Mononuclear cell (primary cell): ENCODE measurements around the gene ST8SIA6. TPM values are rescaled to one million over a fixed set of nuclear protein-coding genes. Genes with fewer than 3 reads are reported as not detected.

Source experiments
- H3K27me3 ChIP-seq: 2 replicates; pipeline ENCODE4 v1.6.0; 2011; ENCODE audit warnings: low read length, control low read depth; ENCODE audit not compliant: insufficient read depth
- H3K4me1 ChIP-seq: 2 replicates; pipeline ENCODE4 v1.5.1; 2011; ENCODE audit warnings: mild to moderate bottlenecking, low read length, control low read depth; ENCODE audit not compliant: insufficient read depth
- H3K4me3 ChIP-seq: 2 replicates; pipeline ENCODE4 v1.5.1; 2011; ENCODE audit warnings: mild to moderate bottlenecking, low read length, moderate library complexity
- H3K9me3 ChIP-seq: 2 replicates; pipeline ENCODE4 v1.5.1; 2011; ENCODE audit warnings: low read depth, mild to moderate bottlenecking, control low read depth, low read length
- total RNA-seq: library from RNA; depleted of rRNA; stranded (reverse); fragments of >200 nt; gene quantifications from one replicate; pipeline ENCODE4 v1.2.3, GENCODE V29; 2012

The ST8SIA6 gene
- total RNA-seq, 1 donor, result 1.3 TPM

DNA sequence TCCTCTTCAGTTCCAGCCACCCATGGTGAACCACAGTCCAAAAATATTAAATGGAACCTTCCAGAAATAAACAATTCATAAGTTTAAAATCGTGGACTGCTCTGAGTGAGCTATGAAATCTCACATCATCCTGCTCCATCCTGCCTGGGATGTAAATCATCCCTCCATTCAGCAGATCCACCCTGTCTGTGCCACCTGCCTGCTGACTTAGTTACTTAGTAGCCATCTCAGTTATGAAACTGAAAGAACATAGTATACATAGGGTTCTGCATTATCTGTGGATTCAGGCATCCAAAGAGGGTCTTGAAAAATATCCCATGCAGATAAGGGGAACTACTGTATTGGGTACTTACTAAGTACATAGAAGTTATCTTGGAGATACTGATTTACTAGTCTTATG lies 89.0 kb downstream of the ST8SIA6 start:
- Histone ChIP-seq H3K4me3 (no peak overlapping the region), H3K9me3 (no peaks in the 10 kb centered on the region)

GRCh38 chr10:17358461-17358860 lies 95.9 kb downstream of the ST8SIA6 start:
- Histone ChIP-seq H3K4me1 (no peaks in the 10 kb centered on the region), H3K4me3 (no peak overlapping the region), H3K9me3 (no peaks in the 10 kb centered on the region), H3K27me3 (no peaks in the 10 kb centered on the region)

More for the DNA sequence above, 89.0 kb downstream of the ST8SIA6 start:
- Histone ChIP-seq H3K27me3 (no peaks in the 10 kb centered on the region), H3K4me1 (no peaks in the 10 kb centered on the region)

GRCh38 chr10:17357781-17358180 lies 96.6 kb downstream of the ST8SIA6 start:
- Histone ChIP-seq H3K9me3 (no peaks in the 10 kb centered on the region), H3K4me3 (no peak overlapping the region), H3K27me3 (no peaks in the 10 kb centered on the region), H3K4me1 (no peaks in the 10 kb centered on the region)

GRCh38 chr10:17356820-17357219 lies 97.6 kb downstream of the ST8SIA6 start:
- no peaks in the 10 kb centered on the region for H3K4me1 ChIP-seq

DNA sequence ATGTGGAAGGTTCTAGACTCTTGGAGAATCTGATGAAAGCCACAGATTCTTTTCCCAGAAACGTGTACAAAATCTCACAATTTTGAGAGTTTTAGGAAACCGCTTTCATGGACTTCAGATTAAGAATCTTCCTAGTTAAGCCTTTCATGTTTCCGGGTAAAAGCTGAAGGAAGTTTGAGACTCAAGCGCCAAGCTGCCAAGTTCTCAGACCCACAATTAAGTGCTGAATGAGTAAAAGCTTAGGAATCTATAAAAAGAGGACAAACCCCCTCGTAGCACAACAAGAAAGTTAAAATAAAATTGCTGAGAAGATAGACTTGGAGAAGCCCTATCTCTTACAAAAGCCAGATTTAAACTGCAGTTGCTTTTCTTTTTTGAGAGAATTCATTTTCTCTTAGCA lies 99.6 kb downstream of the ST8SIA6 start:
- Histone ChIP-seq H3K4me3 (no peak overlapping the region), H3K27me3 (no peaks in the 10 kb centered on the region), H3K9me3 (no peaks in the 10 kb centered on the region), H3K4me1 (no peaks in the 10 kb centered on the region)

More at GRCh38 chr10:17356820-17357219, 97.6 kb downstream of the ST8SIA6 start:
- Histone ChIP-seq H3K4me3 (no peak overlapping the region), H3K27me3 (no peaks in the 10 kb centered on the region), H3K9me3 (no peaks in the 10 kb centered on the region)

- Histone ChIP-seq H3K9me3 (no peaks in the 10 kb centered on the region), H3K4me3 (no peak overlapping the region), H3K4me1 (no peaks in the 10 kb centered on the region), H3K27me3 (no peaks in the 10 kb centered on the region)
Observed at GRCh38 chr10:17353568-17354300, 100.7 kb downstream of the ST8SIA6 start.

GRCh38 chr10:17352583-17352982 lies 101.8 kb downstream of the ST8SIA6 start:
- H3K9me3 ChIP-seq, result no peaks in the 10 kb centered on the region
- no peaks in the 10 kb centered on the region for H3K27me3 ChIP-seq
- no peaks in the 10 kb centered on the region for H3K4me1 ChIP-seq
- no peak overlapping the region for H3K4me3 ChIP-seq

GRCh38 chr10:17351506-17351905 lies 102.9 kb downstream of the ST8SIA6 start:
- no peaks in the 10 kb centered on the region for H3K9me3 ChIP-seq
- H3K4me1 ChIP-seq, result no peaks in the 10 kb centered on the region
- H3K27me3 ChIP-seq, result no peaks in the 10 kb centered on the region
- H3K4me3 ChIP-seq, result no peak overlapping the region

GRCh38 chr10:17349717-17350116 lies 104.7 kb downstream of the ST8SIA6 start:
- no peaks in the 10 kb centered on the region for H3K9me3 ChIP-seq
- no peaks in the 10 kb centered on the region for H3K4me1 ChIP-seq
- no peaks in the 10 kb centered on the region for H3K27me3 ChIP-seq
- H3K4me3 ChIP-seq, result no peak overlapping the region

GRCh38 chr10:17348501-17349349 lies 105.7 kb downstream of the ST8SIA6 start:
- H3K9me3 ChIP-seq, result no peaks in the 10 kb centered on the region
- no peaks in the 10 kb centered on the region for H3K4me1 ChIP-seq
- H3K4me3 ChIP-seq, result no peak overlapping the region
- H3K27me3 ChIP-seq, result no peaks in the 10 kb centered on the region

- H3K4me1 ChIP-seq, result no peaks in the 10 kb centered on the region
- no peaks in the 10 kb centered on the region for H3K27me3 ChIP-seq
- no peak overlapping the region for H3K4me3 ChIP-seq
- no peaks in the 10 kb centered on the region for H3K9me3 ChIP-seq
Observed at GRCh38 chr10:17348011-17348500, 106.3 kb downstream of the ST8SIA6 start.

DNA sequence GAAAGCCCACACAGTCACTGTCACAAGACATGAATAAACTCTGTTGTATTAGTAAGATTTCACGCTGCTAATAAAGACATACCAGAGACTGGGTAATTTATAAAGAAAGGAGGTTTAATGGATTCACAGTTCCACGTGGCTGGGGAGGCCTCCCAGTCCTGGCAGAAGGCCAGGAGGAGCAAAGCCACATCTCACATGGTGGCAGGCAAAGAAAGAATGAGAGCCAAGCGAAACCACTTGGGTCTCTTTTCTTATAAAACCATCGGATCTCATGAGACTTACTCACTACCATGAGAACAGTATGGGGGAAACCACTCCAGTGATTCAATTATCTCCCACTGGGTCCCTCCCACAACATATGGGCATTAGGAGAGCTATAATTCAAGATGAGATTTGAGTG lies 110.2 kb downstream of the ST8SIA6 start:
- Histone ChIP-seq H3K9me3 (peaks cover 14% of the 10 kb centered on the region), H3K4me1 (no peaks in the 10 kb centered on the region), H3K27me3 (no peaks in the 10 kb centered on the region), H3K4me3 (no peak overlapping the region)

GRCh38 chr10:17343118-17343517 lies 111.3 kb downstream of the ST8SIA6 start:
- H3K27me3 ChIP-seq, result no peaks in the 10 kb centered on the region
- H3K9me3 ChIP-seq, result peaks cover 14% of the 10 kb centered on the region
- no peaks in the 10 kb centered on the region for H3K4me1 ChIP-seq
- no peak overlapping the region for H3K4me3 ChIP-seq

GRCh38 chr10:17340144-17340829 lies 114.1 kb downstream of the ST8SIA6 start:
- H3K4me3 ChIP-seq, result no peak overlapping the region
- no peaks in the 10 kb centered on the region for H3K27me3 ChIP-seq
- H3K4me1 ChIP-seq, result no peaks in the 10 kb centered on the region
- H3K9me3 ChIP-seq, result peaks cover 14% of the 10 kb centered on the region

- H3K9me3 ChIP-seq, result peaks cover 7% of the 10 kb centered on the region
- no peaks in the 10 kb centered on the region for H3K4me1 ChIP-seq
- no peak overlapping the region for H3K4me3 ChIP-seq
- H3K27me3 ChIP-seq, result no peaks in the 10 kb centered on the region
Observed at GRCh38 chr10:17335065-17335464, 119.3 kb downstream of the ST8SIA6 start.
